A673 (cell line): Measurements from ENCODE around the gene ZIK1.

ENCODE experiments used
- EZH2 ChIP-seq: fragments of 200-600 bp; sonication (generic); IDR thresholded peaks from 2 replicates; pipeline ENCODE4 v1.6.1; 2017; ENCODE audit warnings: borderline replicate concordance, low read depth, mild to moderate bottlenecking, mixed read lengths, antibody characterized with exemption, low read length; ENCODE audit not compliant: poor library complexity, severe bottlenecking
- TF ChIP-seq, protein P1 (sequence below): fragments of 300-800, 200-600 bp; sonication (generic); conservative IDR thresholded peaks from 2 replicates; pipeline ENCODE4 v1.5.1; 2017; ENCODE audit warnings: low read depth, mild to moderate bottlenecking, antibody characterized with exemption, low read length, moderate library complexity, mixed read lengths

DNA sequence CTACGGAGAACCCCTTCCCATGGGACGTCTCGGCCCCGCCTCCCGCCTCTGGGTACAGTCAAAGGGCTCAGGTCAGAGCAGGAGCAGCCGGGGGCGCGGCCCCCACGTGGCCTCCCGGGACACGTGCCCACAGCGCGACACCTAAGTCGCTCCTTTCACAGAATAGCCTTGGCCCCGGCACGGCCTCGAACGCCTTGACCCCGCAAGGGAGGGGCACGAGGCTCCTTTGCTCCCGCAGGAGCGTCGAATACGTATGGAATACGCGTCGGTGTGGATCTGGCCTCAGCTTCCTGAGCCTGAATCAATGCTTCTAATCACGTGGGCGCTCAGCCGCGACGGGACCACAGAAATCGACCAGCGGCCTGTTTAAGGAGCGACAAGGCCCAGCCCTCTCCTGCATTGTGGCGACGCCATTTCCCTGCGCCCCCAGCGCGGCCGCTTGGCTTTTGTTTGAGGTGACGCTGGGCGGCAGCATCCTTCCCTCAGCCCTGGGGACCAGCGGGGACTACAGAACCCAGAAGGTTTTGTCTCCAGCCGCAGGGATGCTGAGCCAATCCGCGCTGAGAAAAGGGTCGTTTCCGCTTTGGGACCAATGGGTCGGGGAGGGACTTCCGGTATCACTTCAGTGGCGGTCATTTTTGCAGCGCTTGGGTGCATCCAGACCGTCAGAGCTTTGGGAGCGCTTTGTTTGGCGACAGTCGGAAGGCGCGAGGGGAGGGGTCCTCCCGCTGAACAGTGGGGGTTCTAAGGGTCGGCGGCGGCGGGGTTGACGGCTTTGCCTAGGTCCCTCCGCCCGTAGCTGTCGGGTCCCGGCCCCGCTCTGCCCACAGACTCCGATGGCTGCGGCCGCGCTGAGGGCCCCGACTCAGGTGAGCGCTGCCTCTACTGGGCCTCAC lies at the start of gene ZIK1:
- TF ChIP-seq, protein P1, sequence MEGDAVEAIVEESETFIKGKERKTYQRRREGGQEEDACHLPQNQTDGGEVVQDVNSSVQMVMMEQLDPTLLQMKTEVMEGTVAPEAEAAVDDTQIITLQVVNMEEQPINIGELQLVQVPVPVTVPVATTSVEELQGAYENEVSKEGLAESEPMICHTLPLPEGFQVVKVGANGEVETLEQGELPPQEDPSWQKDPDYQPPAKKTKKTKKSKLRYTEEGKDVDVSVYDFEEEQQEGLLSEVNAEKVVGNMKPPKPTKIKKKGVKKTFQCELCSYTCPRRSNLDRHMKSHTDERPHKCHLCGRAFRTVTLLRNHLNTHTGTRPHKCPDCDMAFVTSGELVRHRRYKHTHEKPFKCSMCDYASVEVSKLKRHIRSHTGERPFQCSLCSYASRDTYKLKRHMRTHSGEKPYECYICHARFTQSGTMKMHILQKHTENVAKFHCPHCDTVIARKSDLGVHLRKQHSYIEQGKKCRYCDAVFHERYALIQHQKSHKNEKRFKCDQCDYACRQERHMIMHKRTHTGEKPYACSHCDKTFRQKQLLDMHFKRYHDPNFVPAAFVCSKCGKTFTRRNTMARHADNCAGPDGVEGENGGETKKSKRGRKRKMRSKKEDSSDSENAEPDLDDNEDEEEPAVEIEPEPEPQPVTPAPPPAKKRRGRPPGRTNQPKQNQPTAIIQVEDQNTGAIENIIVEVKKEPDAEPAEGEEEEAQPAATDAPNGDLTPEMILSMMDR: peak; percentile 33
- no peak for TF ChIP-seq EZH2
